Loucy (cell line): Measurements from ENCODE around the gene FDXR.

ENCODE experiments used
- H2AFZ ChIP-seq: fragments of 200-600 bp; sonication (generic); 2 replicates; pipeline ENCODE4 v1.6.0; 2016; ENCODE audit warnings: antibody characterized with exemption, mild to moderate bottlenecking, low read length, moderate library complexity
- H3F3A ChIP-seq: fragments of 200-600 bp; 2 replicates; pipeline ENCODE4 v1.6.0; 2016; ENCODE audit warnings: antibody characterized with exemption, low read depth, mild to moderate bottlenecking
- H3K27me3 ChIP-seq: fragments of 200-600 bp; sonication (generic); 2 replicates; pipeline ENCODE4 v1.6.1; 2014; ENCODE audit warnings: low read length, mild to moderate bottlenecking; ENCODE audit not compliant: insufficient read depth, poor library complexity, severe bottlenecking
- H3K36me3 ChIP-seq: fragments of 200-600 bp; sonication (generic); 2 replicates; pipeline ENCODE4 v1.6.1; 2016; ENCODE audit warnings: low read length; ENCODE audit not compliant: insufficient read depth
- H3K4me1 ChIP-seq: fragments of 200-600 bp; sonication (generic); 2 replicates; pipeline ENCODE4 v1.5.1; 2014; ENCODE audit warnings: low read length, mild to moderate bottlenecking; ENCODE audit not compliant: insufficient read depth, poor library complexity, severe bottlenecking
- H3K4me2 ChIP-seq: fragments of 200-600 bp; sonication (generic); 2 replicates; pipeline ENCODE4 v1.6.0; 2014; ENCODE audit warnings: antibody characterized with exemption, low read length, low read depth, mild to moderate bottlenecking; ENCODE audit not compliant: poor library complexity, severe bottlenecking
- H3K4me3 ChIP-seq: fragments of 200-600 bp; sonication (generic); 2 replicates; pipeline ENCODE4 v1.5.1; 2014; ENCODE audit warnings: low read length, mild to moderate bottlenecking, mixed read lengths; ENCODE audit not compliant: poor library complexity, severe bottlenecking
- H3K79me2 ChIP-seq: fragments of 200-600 bp; sonication (generic); 2 replicates; pipeline ENCODE4 v1.6.1; 2014; ENCODE audit warnings: low read length; ENCODE audit not compliant: insufficient read depth
- H3K9ac ChIP-seq: fragments of 200-600 bp; sonication (generic); 2 replicates; pipeline ENCODE4 v1.6.0; 2014; ENCODE audit warnings: mild to moderate bottlenecking, low read depth, low read length, moderate library complexity; ENCODE audit not compliant: poor library complexity, severe bottlenecking
- H3K9me2 ChIP-seq: fragments of 200-600 bp; sonication (generic); replicated peaks from 2 replicates; pipeline ENCODE4 v1.6.1; 2016; ENCODE audit warnings: low read depth, low read length, mixed read lengths
- H3K9me3 ChIP-seq: fragments of 200-600 bp; sonication (generic); 2 replicates; pipeline ENCODE4 v1.6.1; 2014; ENCODE audit warnings: mild to moderate bottlenecking, antibody characterized with exemption, low read length, low read depth; ENCODE audit not compliant: insufficient read depth
- H4K20me1 ChIP-seq: fragments of 200-600 bp; sonication (generic); 2 replicates; pipeline ENCODE4 v1.6.0; 2014; ENCODE audit warnings: antibody characterized with exemption, low read length, mild to moderate bottlenecking; ENCODE audit not compliant: insufficient read depth, poor library complexity, severe bottlenecking
- CTCF ChIP-seq: fragments of 200-600 bp; sonication (generic); conservative IDR thresholded peaks from 2 replicates; pipeline ENCODE4 v1.5.1; 2014; ENCODE audit warnings: mild to moderate bottlenecking, antibody characterized with exemption, low read length
- EZH2phosphoT487 ChIP-seq: fragments of 200-600 bp; IDR thresholded peaks from 2 replicates; pipeline ENCODE4 v1.6.1; 2018; ENCODE audit warnings: antibody characterized with exemption, mild to moderate bottlenecking, moderate library complexity, borderline replicate concordance

The FDXR gene

GRCh38 chr17:74827800-74828199 is 45.0 kb downstream of the FDXR start:
- no peaks in the 10 kb centered on the region for H3K27me3 ChIP-seq
- no peaks in the 10 kb centered on the region for H4K20me1 ChIP-seq
- TF ChIP-seq CTCF (no peak), EZH2phosphoT487 (no peak)

GRCh38 chr17:74825952-74826719 is 46.7 kb downstream of the FDXR start:
- no peaks in the 10 kb centered on the region for H3K27me3 ChIP-seq
- no peak overlapping the region for H2AFZ ChIP-seq
- no peaks in the 10 kb centered on the region for H4K20me1 ChIP-seq
- no peak overlapping the region for H3K4me3 ChIP-seq
- no peaks in the 10 kb centered on the region for H3K9me2 ChIP-seq
- no peak overlapping the region for H3K9ac ChIP-seq
- no peaks in the 10 kb centered on the region; the same call in 1 of the 2 replicates for H3K36me3 ChIP-seq
- H3F3A ChIP-seq, result no peaks in the 10 kb centered on the region
- H3K9me3 ChIP-seq, result no peaks in the 10 kb centered on the region
- H3K79me2 ChIP-seq, result no peaks in the 10 kb centered on the region
- H3K4me1 ChIP-seq, result no peaks in the 10 kb centered on the region
- no peak for TF ChIP-seq EZH2phosphoT487
- TF ChIP-seq CTCF, result no peak
- no peak overlapping the region for H3K4me2 ChIP-seq

More at GRCh38 chr17:74827800-74828199, 45.0 kb downstream of the FDXR start:
- Histone ChIP-seq H3K9ac (no peak overlapping the region), H3K9me3 (no peaks in the 10 kb centered on the region), H3K4me1 (no peaks in the 10 kb centered on the region), H3K4me2 (no peak overlapping the region), H3K36me3 (no peaks in the 10 kb centered on the region; the same call in 1 of the 2 replicates), H3F3A (no peaks in the 10 kb centered on the region), H3K4me3 (no peak overlapping the region), H3K79me2 (no peaks in the 10 kb centered on the region), H2AFZ (no peak overlapping the region), H3K9me2 (no peaks in the 10 kb centered on the region)

GRCh38 chr17:74824961-74825627 is 47.7 kb downstream of the FDXR start:
- H3K9me2 ChIP-seq, result no peaks in the 10 kb centered on the region
- no peak overlapping the region for H3K4me2 ChIP-seq
- TF ChIP-seq EZH2phosphoT487 (no peak), CTCF (no peak)
- no peaks in the 10 kb centered on the region for H3K79me2 ChIP-seq
- H3K9ac ChIP-seq, result no peak overlapping the region
- H4K20me1 ChIP-seq, result no peaks in the 10 kb centered on the region
- H3K27me3 ChIP-seq, result no peaks in the 10 kb centered on the region
- no peaks in the 10 kb centered on the region; the same call in 1 of the 2 replicates for H3K36me3 ChIP-seq
- H2AFZ ChIP-seq, result no peak overlapping the region
- H3F3A ChIP-seq, result no peaks in the 10 kb centered on the region
- H3K9me3 ChIP-seq, result no peaks in the 10 kb centered on the region
- H3K4me3 ChIP-seq, result no peak overlapping the region
- H3K4me1 ChIP-seq, result no peaks in the 10 kb centered on the region
